DMS153 (cell line): ENCODE results near the gene PDE7B.

ENCODE experiments used
- DNase-seq: peaks from one replicate; lab custom pipeline; 2025; lab: John Stamatoyannopoulos, UW

Gene PDE7B

GRCh38 chr6:136033416-136033815 lies 181.9 kb downstream of the PDE7B start:
- DNase-seq = no peak

GRCh38 chr6:136034422-136034821 lies 182.9 kb downstream of the PDE7B start:
- no peak for DNase-seq

GRCh38 chr6:136035378-136036070 lies 184.0 kb downstream of the PDE7B start:
- DNase-seq = no peak

- no peak for DNase-seq
Measured at GRCh38 chr6:136036071-136036380, 184.5 kb downstream of the PDE7B start.

DNA sequence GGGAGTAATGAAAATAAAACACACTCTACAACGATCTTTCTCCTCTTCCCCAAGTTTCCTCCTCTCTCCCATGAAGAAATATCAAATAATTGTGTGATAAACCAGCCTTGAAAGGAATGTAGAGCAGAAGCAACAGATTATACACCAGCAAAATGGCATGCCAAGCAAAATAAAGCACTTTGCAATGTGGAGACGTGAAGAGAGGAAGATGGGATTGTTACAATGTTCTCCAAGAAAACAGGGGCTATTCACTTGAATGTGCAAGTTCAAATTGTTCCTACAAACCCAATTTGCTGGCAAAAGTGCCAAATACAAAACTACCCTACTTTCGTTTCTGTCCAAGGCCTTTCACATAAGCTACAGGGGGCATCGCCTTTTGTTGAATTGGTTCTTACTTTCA lies 185.1 kb downstream of the PDE7B start:
- no peak for DNase-seq

DNA sequence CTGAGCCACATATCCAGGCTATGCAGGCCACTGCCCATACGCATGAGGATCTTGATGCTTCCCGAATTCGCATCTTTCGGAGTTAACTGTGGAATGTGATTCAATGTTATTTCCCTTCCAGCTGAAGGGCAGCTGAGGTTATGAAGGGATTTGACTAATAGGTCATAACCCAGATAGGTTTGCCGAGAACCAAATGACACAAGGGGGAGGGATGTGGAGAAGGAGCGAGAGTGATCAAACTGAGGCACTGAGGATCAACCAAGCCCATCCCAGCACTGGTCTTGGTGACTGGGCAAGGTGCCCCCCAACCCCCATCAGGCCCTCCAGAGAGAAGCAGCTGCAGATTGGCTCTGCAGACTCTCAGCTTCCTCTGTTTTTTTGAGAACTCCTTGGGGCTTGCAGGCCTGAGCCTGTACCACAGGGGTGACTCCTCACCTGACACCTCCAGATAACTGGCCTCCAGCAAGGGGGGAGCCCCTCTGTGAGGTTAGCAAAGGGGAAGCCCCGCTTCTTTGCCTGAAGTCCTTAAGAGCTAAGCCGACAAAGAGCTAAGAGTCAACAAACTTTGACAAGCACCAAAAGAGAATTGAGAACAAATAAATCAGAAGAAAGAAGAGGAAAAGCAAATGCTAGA lies 185.9 kb downstream of the PDE7B start:
- DNase-seq = no peak

- DNase-seq = no peak
Measured at GRCh38 chr6:136037876-136038460, 186.5 kb downstream of the PDE7B start.

GRCh38 chr6:136038531-136038930 lies 187.0 kb downstream of the PDE7B start:
- DNase-seq = no peak

- no peak for DNase-seq
Measured at GRCh38 chr6:136039185-136039584, 187.7 kb downstream of the PDE7B start.

GRCh38 chr6:136050475-136050874 lies 199.0 kb downstream of the PDE7B start:
- no peak for DNase-seq

DNA sequence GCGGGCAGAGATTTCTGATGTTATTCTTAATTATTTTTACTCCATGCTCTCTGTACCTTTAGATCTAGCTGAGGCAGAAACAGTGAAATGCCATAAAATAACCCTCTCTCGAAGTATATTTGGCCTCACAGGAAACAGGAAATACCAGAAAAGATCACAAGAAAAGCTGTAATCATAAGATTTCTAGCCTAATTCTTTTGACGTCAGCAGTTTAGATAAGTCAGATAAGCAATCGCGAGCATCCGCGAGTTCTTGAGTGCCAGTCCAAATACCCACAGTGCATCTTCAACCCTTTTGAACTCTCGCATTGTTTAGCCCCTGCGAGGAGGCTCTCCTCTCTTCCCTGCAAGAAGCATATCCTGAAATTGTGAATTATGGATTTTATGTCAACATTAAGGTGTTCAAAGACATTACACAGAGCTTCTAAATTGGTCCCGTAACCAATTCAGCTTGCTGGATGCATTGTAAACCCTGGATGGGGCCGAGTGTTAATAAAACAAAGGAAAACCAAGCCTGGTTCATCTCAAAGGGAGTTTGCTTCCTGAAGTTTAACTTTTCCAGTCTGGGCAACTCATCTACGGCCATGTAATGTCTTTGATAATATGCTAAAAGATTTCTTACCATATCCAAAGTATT lies 199.8 kb downstream of the PDE7B start:
- no peak for DNase-seq

DNA sequence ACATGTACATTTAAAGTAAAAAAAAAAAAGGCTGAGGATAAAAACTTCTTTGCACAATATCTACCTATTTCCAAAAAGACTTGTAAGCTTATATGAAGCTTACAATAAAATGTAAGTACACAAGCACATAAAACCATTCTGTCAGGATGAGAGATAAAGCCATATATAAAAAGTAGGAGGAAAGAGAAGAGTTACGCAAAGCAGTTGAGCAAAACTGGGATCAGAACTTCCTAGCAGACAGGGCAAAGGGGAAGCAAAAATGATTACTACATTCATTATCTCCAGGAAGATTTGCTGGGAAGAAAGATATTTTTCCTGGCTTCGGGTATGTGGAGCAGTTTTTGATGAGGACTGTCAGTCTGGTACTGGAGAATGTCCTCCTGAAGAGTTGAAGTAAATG lies 200.5 kb downstream of the PDE7B start:
- no peak for DNase-seq

- no peak for DNase-seq
Measured at GRCh38 chr6:136058852-136059251, 207.4 kb downstream of the PDE7B start.

GRCh38 chr6:136059308-136059707 lies 207.8 kb downstream of the PDE7B start:
- no peak for DNase-seq

GRCh38 chr6:136060052-136060451 lies 208.6 kb downstream of the PDE7B start:
- DNase-seq = no peak

- DNase-seq = no peak
Measured at GRCh38 chr6:136060759-136061158, 209.3 kb downstream of the PDE7B start.

DNA sequence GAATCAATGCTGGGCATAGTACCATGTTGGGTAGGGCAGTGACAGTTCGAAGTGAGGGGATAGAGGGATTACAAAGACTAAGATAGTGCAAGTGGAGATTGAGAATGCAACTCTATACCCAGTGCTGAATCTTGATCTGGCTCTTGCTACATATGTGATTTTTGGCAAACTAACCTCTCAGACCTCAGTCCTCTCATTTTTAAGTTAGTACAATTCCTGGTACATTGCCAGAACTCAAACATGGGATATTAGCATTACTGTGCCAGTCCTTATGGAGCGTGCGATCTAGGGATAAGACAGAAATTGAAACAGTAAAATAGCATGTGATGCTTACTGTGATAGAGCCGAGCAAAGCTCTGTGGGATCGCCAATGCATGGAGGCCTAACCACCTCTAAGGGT lies 210.2 kb downstream of the PDE7B start:
- DNase-seq = no peak

- DNase-seq = no peak
Measured at GRCh38 chr6:136063096-136063495, 211.6 kb downstream of the PDE7B start.

- DNase-seq = no peak
Measured at GRCh38 chr6:136066005-136066404, 214.5 kb downstream of the PDE7B start.

GRCh38 chr6:136067731-136068341 lies 216.3 kb downstream of the PDE7B start:
- no peak for DNase-seq

GRCh38 chr6:136069119-136069518 lies 217.6 kb downstream of the PDE7B start:
- no peak for DNase-seq

- no peak for DNase-seq
Measured at GRCh38 chr6:136070815-136071214, 219.3 kb downstream of the PDE7B start.

DNA sequence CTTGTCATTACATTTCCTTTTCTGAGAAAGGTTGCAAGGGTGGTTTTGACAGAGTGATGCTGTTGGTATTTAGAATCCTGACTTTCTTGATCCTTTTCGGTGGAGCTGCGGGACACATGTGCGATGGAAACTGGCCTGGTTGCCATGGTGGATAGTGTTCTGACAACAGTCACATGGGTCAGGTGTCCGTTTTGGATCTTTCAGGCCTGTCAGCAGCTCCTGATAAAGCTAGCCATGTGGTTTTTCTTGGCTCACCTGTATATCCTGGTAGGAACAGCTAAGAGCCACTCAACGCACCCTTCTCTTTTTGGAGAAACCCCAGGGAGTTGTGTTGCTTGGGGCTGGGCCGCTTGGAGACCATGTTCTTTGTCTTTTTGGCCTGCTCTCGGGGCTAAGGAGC lies 221.2 kb downstream of the PDE7B start:
- DNase-seq = no peak
